Raji (cell line): ENCODE data around the gene FREM1.

ENCODE experiments used
- POLR2A ChIP-seq: IDR thresholded peaks from 2 replicates; pipeline ENCODE4 v1.6.1; 2011; ENCODE audit warnings: low read depth, low read length, control low read depth; ENCODE audit not compliant: insufficient read depth

FREM1 gene

GRCh38 chr9:14924230-14925219, 14.3 kb upstream of the FREM1 start:
- no peak for TF ChIP-seq POLR2A

- no peak for TF ChIP-seq POLR2A
Measured at GRCh38 chr9:14923701-14924100, 13.5 kb upstream of the FREM1 start.

GRCh38 chr9:14913366-14913765, 3.1 kb upstream of the FREM1 start:
- TF ChIP-seq POLR2A = no peak

- TF ChIP-seq POLR2A = no peak
Measured at GRCh38 chr9:14912859-14913258, 2.6 kb upstream of the FREM1 start.

GRCh38 chr9:14911046-14911445, 818 bp upstream of the FREM1 start:
- TF ChIP-seq POLR2A = no peak

- TF ChIP-seq POLR2A = no peak
Measured at GRCh38 chr9:14909601-14909960, 647 bp downstream of the FREM1 start.

DNA sequence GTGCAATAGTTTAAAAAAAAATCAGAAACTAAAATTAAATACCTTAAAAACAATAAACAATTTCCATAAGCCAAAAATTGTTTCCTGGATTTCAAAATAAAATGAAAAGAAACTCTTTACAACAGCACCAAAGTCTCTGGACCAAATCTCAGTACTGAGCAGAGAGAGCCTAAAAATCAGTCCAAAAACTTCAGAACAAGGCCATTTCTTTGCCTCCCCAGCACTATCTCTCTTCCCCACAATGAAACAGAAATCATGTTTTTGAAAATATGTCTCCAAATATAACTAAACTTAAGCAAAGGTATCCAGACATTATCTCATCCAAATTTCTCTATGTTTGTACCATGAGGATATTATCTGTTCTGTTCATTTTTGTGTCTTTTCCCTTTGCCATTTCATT, 1.0 kb downstream of the FREM1 start:
- TF ChIP-seq POLR2A = no peak

DNA sequence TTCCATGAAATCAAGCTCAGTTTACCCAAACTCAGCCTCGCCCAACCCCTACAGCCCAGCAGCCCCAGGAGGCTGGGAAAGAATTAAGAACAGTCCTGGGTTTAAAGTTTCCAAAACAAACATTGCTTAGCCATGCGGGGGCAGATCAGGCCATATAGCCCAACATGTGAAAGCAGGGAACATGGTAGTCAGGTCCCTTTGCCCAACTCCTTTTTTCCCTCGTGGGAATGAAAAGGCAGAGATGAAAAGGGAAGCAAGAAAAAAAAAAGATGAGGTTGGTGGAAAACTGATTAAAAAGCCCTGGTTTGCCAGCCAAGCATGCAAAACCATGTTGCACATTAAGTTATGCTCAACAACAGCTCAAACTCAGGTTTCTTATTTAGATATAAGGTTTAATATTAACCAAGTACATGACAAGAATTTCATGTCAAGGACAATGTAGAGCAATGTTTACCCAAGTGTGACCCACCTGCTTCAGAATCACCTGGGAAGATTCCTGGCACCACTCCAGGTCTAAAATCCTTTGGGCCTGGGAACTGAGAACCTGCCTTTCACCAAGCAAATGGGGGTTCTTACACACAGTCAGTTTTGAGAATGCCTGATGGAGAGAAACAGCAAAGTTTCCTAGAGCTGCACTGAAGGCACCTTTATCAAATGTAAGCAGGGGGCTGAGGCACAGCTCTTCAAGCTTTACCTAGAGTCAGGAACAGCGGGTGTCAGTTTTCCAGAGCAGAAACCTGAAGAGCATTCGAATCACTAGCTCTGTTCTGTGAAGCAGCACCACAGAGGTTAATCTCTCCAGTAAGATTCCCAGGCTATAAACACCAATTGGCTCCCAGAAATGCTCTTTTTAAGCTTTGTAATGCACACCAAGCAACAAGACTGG, 1.7 kb downstream of the FREM1 start:
- no peak for TF ChIP-seq POLR2A

DNA sequence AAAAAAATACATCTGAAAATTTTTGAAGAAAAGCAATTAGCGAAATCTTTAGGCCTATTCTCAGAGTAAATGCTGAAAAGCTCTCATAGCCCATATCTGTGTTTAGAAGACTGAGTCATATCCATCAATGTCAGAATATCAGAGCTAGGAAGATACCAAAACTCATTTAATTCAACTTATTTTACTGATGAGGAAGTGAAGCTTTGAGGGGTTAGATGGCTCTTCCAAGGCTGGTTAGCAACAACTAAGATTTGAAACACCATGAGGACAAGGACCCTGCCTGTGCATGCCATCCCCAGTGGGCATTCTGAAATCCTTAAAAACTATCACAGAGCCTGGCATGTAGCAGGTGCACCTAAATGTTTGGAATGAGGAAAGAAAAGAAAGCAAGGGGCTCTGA, 2.5 kb downstream of the FREM1 start:
- no peak for TF ChIP-seq POLR2A

- no peak for TF ChIP-seq POLR2A
Measured at GRCh38 chr9:14907360-14907685, 2.9 kb downstream of the FREM1 start.

DNA sequence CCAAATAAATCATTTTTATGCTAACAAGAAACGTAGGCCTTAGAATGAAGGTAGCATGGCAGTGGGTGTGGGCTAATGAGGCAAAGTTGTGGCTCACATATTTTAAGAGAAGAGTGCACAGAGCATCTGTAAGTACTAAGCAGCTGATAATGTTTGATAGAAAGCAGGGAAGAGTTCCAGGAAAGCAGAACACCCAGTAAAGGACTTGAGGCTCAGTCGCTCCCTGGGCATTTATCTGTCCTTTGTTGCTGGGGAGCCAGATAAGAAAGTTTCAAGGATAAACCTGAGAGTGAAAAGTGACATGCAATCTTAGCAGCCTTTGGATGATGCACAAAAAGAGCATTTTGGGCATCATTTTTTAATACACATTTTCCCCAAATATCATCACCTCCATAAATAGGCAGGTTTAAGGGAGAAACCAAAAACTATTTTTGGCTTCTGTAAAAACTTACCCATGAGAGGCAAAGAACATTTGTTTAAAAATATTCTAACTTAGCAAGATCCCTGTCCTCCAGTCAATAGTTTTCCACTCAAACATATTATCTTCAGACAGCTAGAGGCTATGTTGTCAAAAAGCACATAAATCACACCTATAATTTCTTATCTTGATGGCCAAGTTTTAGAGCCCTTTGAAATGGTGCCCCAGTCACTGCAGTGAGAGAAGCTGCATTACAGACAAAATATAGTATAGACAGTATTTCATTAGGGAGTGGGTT, 3.4 kb downstream of the FREM1 start:
- no peak for TF ChIP-seq POLR2A

GRCh38 chr9:14906000-14906399, 4.2 kb downstream of the FREM1 start:
- no peak for TF ChIP-seq POLR2A

GRCh38 chr9:14903040-14903439, 7.2 kb downstream of the FREM1 start:
- no peak for TF ChIP-seq POLR2A

DNA sequence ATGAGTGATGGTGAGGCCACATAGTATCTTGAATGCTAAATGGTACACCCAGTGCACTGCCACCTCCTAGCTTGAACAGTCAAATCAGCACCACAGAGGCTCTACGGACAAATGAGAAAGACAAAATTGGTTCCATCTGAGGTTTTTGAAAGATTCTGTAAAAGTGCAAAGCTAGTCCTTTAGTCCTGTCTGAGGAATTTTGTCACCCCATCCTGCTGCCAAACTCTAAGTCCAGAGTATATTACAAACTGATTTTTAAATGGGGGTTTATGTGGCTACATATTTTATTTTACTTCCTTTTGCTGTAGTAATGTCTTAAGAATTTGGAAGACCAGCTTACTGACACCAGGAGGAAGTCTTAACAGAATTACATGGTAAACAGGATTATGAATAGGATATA, 7.7 kb downstream of the FREM1 start:
- TF ChIP-seq POLR2A = no peak

DNA sequence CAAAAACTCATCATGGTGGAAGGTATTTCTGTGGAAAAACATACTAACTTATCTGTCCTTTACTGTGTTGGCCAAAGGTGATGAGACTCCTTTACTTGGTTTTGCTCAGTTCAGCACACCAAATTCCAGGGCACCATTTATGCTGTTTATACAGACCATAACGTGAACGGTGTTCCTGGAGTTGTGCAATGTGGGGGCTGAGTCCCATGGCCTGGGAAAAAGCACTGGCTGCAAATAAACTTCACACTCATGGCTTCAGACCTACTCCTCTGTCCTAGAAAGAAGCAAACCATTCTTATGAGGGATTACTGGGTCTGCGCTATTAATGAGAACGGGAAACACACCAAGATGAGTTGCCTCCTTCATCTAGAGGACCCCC, 10.4 kb downstream of the FREM1 start:
- no peak for TF ChIP-seq POLR2A
